ACC112 (cell line): ENCODE data around the gene RBM45.
"Not testable (repeated sequence)": the region's sequence is repeated elsewhere in the genome, so short reads cannot be mapped to it uniquely, and the experiment has no call there.

Source experiments
- H2AFZ ChIP-seq: fragments of 200-600 bp; sonication (generic); one replicate; pipeline ENCODE4 v1.6.0; 2017; ENCODE audit warnings: antibody characterized with exemption, low read length; ENCODE audit not compliant: unreplicated experiment
- H3K27ac ChIP-seq: fragments of 200-600 bp; sonication (generic); 2 replicates; pipeline ENCODE4 v1.5.1; 2014; ENCODE audit warnings: low read depth, mild to moderate bottlenecking, antibody characterized with exemption, low read length, moderate library complexity
- H3K27me3 ChIP-seq: fragments of 200-600 bp; sonication (generic); 2 replicates; pipeline ENCODE4 v1.6.1; 2014; ENCODE audit warnings: mild to moderate bottlenecking, antibody characterized with exemption, low read length, moderate library complexity, mixed read lengths; ENCODE audit not compliant: insufficient read depth
- H3K36me3 ChIP-seq: fragments of 200-600 bp; sonication (generic); 2 replicates; pipeline ENCODE4 v1.6.1; 2016; ENCODE audit warnings: mild to moderate bottlenecking, antibody characterized with exemption, low read length, moderate library complexity, mixed read lengths; ENCODE audit not compliant: insufficient read depth
- H3K4me1 ChIP-seq: fragments of 200-600 bp; sonication (generic); one replicate; pipeline ENCODE4 v1.6.1; 2016; ENCODE audit warnings: low read length, mixed read lengths; ENCODE audit not compliant: insufficient read depth, unreplicated experiment, control insufficient read depth
- H3K4me3 ChIP-seq: fragments of 200-600 bp; sonication (generic); 2 replicates; pipeline ENCODE4 v1.5.1; 2014; ENCODE audit warnings: mild to moderate bottlenecking, low read depth, low read length
- H3K79me2 ChIP-seq: fragments of 200-600 bp; sonication (generic); one replicate; pipeline ENCODE4 v1.6.0; 2016; ENCODE audit warnings: low read length; ENCODE audit not compliant: control insufficient read depth, unreplicated experiment, insufficient read depth

RBM45 gene

DNA sequence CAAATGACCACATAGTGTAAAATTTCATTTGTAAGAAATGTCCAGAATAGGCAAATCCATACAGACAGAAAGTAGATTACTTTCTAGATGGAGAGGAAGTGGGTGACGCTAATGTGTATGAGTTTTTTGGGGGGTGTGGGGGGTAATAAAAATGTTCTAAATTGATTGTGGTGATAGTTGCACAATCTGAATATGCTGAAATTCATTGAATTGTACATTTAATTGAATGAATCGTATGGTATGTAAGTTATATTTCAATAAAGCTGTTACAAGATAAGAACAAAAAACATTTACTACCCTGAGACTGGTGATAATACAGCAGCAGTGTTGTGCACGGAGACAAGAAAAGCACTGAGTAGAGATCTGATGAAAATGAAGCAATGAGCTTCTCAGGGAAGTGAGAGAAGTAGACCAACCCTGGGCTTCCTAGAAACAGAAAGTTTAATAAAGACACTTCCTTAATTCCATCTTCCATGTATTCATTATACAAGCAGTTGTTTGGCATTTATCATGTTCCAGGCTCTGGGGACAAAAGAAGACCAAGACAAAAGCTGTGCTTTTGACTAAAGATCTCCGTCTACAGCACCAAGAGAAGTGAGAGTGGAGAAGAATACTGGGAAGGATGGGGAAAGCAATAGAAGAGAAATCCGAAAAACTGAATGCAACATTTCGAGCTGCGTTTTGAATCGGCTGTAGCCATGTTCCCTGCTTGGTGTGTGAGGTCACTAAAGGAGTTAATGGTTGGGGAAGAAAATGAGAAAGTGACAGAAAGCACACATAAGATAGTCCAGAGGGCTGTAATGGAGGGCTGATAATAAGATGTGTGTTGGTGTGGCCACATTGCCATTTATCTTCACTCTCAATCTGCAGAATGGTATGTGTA is 37.9 kb upstream of the RBM45 start:
- peaks cover 7% of the 10 kb centered on the region for H3K4me1 ChIP-seq
- no peak overlapping the region for H3K27ac ChIP-seq
- H3K4me3 ChIP-seq = no peak overlapping the region
- H2AFZ ChIP-seq = no peak overlapping the region
- peaks cover 24% of the 10 kb centered on the region; the same call in 1 of the 2 replicates for H3K27me3 ChIP-seq
- H3K36me3 ChIP-seq = no peaks in the 10 kb centered on the region
- no peaks in the 10 kb centered on the region for H3K79me2 ChIP-seq

GRCh38 chr2:178075006-178075326 is 37.3 kb upstream of the RBM45 start:
- no peaks in the 10 kb centered on the region for H3K79me2 ChIP-seq
- H3K4me3 ChIP-seq = no peak overlapping the region
- H3K27me3 ChIP-seq = peaks cover 20% of the 10 kb centered on the region; the same call in 1 of the 2 replicates
- no peaks in the 10 kb centered on the region for H3K36me3 ChIP-seq
- H3K4me1 ChIP-seq = peaks cover 7% of the 10 kb centered on the region
- no peak overlapping the region for H3K27ac ChIP-seq
- H2AFZ ChIP-seq = no peak overlapping the region

- no peak overlapping the region for H2AFZ ChIP-seq
- H3K27ac ChIP-seq = no peak overlapping the region
- peaks cover 7% of the 10 kb centered on the region for H3K4me1 ChIP-seq
- no peaks in the 10 kb centered on the region for H3K79me2 ChIP-seq
- H3K36me3 ChIP-seq = no peaks in the 10 kb centered on the region
- H3K4me3 ChIP-seq = no peak overlapping the region
- H3K27me3 ChIP-seq = peaks cover 12% of the 10 kb centered on the region; the same call in 1 of the 2 replicates
These were observed 36.1 kb upstream of the RBM45 start for GRCh38 chr2:178076130-178076529.

DNA sequence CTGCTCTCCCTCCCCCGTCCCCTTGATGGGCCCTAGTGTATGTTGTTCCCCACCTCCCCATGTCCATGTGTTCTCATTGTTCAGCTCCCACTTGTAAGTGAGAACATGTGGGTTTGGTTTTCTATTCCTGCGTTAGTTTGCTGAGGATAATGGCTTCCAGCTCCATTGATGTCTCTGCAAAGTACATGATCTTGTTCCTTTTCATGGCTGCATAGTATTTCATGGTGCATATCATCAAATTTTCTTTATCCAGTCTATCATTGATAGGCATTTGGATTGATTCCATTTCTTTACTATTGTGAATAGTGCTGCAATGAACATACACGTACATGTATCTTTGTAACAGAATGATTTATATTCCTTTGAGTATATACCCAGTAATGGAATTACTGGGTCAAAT is 33.0 kb upstream of the RBM45 start:
- H3K79me2 ChIP-seq, H2AFZ ChIP-seq, H3K27ac ChIP-seq, H3K27me3 ChIP-seq, H3K4me3 ChIP-seq, H3K36me3 ChIP-seq, H3K4me1 ChIP-seq: not testable (repeated sequence)

DNA sequence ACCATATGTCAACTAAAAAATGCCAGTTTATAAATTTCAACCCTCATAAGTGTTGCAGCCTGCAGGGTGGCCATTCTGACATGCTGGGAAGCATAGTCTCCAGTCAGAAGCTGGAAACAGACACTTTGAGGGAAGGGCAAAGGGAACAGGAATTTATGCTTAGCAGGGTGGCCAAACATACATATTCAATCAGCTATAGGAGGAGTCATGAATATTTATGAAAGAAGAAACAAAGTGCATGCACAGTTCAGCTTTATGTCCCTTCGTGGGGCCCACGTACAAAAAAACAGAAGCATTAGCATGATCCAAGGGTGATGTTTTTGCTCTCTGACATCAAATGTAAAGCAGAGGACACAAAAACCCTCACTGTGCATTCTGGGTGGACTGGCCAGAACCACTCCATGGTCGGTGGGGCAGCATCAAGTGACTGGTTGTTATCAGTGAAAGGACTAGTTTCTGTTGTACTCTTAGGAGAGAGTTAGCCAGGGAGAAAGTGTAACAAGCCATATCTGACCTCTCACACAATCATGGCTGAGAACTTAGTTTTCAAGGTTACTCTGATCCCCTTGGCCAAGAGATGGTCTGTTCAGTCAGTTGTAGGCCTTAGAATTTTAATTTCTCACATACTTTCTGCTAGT is 29.7 kb upstream of the RBM45 start:
- Histone ChIP-seq H2AFZ (no peak overlapping the region), H3K27me3 (peaks cover 4% of the 10 kb centered on the region; the same call in 1 of the 2 replicates), H3K4me3 (no peak overlapping the region)

GRCh38 chr2:178084273-178084672 is 28.0 kb upstream of the RBM45 start:
- Histone ChIP-seq H3K79me2 (no peaks in the 10 kb centered on the region), H3K27me3 (peaks cover 4% of the 10 kb centered on the region; the same call in 1 of the 2 replicates), H3K4me1 (no peaks in the 10 kb centered on the region), H2AFZ (no peak overlapping the region), H3K36me3 (no peaks in the 10 kb centered on the region), H3K4me3 (no peak overlapping the region), H3K27ac (no peak overlapping the region)

More for the DNA sequence above, 29.7 kb upstream of the RBM45 start:
- Histone ChIP-seq H3K36me3 (no peaks in the 10 kb centered on the region), H3K4me1 (no peaks in the 10 kb centered on the region), H3K27ac (no peak overlapping the region), H3K79me2 (no peaks in the 10 kb centered on the region)

- no peaks in the 10 kb centered on the region for H3K4me1 ChIP-seq
- H3K27me3 ChIP-seq = peaks cover 12% of the 10 kb centered on the region; the same call in 1 of the 2 replicates
- no peak overlapping the region for H3K27ac ChIP-seq
- no peaks in the 10 kb centered on the region for H3K79me2 ChIP-seq
- H3K4me3 ChIP-seq = no peak overlapping the region
- H3K36me3 ChIP-seq = no peaks in the 10 kb centered on the region
- H2AFZ ChIP-seq = no peak overlapping the region
These were observed 23.4 kb upstream of the RBM45 start for GRCh38 chr2:178088774-178089270.

- H2AFZ ChIP-seq = no peak overlapping the region
These were observed 18.8 kb upstream of the RBM45 start for GRCh38 chr2:178093471-178093870.

DNA sequence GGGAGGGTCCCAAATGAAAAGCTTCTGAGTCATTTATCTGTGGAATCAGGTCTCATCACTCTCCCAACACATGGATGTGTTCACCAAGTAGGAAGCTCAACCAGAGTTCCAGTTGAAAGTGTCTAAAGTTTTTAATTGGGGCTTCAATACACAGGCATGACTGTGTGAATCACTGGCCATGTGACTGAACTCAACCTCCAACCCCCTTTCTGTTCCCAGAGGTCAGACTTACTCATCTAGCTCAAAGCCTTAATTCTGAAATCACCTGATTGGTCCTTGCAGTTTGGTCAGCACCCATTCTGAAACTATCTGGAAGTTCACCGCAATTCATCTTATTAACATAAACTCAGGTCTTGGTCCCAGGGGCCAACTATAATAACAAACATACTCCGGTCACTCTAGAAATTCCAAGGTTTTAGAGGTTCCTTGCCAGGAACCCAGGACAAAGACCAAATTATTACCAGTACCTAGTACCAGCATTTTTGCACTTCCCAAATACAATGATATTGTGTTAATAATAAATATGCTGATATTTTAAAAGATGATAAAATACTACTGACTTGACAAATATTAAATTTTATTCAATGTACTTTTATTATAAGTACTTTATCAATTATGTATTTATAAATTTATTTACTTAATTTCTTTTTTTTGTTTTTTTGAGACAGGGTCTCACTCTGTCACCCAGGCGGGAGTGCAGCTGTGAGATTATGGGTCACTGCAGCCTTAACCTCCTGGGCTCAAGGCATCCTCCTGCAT is 10.7 kb upstream of the RBM45 start:
- peak overlapping the region; percentile 9 for H2AFZ ChIP-seq
- no peak overlapping the region for H3K27ac ChIP-seq
- no peaks in the 10 kb centered on the region for H3K27me3 ChIP-seq
- H3K79me2 ChIP-seq = no peaks in the 10 kb centered on the region
- H3K4me1 ChIP-seq = no peaks in the 10 kb centered on the region
- no peaks in the 10 kb centered on the region for H3K36me3 ChIP-seq
- no peak overlapping the region for H3K4me3 ChIP-seq

More at GRCh38 chr2:178093471-178093870, 18.8 kb upstream of the RBM45 start:
- Histone ChIP-seq H3K79me2 (no peaks in the 10 kb centered on the region), H3K27me3 (peaks cover 8% of the 10 kb centered on the region; the same call in 1 of the 2 replicates), H3K27ac (no peak overlapping the region), H3K4me3 (no peak overlapping the region), H3K36me3 (no peaks in the 10 kb centered on the region), H3K4me1 (no peaks in the 10 kb centered on the region)

DNA sequence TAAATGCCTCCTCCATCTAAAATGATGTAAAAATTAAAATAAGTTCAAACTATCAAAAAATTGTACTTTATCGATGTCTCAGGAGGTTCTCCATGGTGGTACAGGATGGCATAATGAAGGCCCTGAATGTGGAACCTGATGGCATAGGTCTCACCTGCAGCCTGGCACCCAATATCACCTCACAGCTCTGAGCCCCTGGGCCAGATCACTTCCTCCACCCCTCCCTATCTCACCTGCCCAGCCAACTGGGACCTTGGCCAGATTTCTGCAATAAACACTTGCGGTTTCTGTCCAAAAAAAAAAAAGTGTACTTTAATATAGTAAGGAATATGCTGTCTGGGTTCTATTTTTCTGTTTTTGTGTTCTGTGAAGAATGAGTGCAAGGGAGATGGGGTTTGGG is 6.7 kb upstream of the RBM45 start:
- no peak overlapping the region for H2AFZ ChIP-seq
- H3K4me1 ChIP-seq = no peaks in the 10 kb centered on the region
- no peaks in the 10 kb centered on the region for H3K79me2 ChIP-seq
- H3K27me3 ChIP-seq = no peaks in the 10 kb centered on the region
- H3K27ac ChIP-seq = no peak overlapping the region
- H3K36me3 ChIP-seq = no peaks in the 10 kb centered on the region
- no peak overlapping the region for H3K4me3 ChIP-seq
